Measurements from ENCODE around the gene RIT1.

DNA sequence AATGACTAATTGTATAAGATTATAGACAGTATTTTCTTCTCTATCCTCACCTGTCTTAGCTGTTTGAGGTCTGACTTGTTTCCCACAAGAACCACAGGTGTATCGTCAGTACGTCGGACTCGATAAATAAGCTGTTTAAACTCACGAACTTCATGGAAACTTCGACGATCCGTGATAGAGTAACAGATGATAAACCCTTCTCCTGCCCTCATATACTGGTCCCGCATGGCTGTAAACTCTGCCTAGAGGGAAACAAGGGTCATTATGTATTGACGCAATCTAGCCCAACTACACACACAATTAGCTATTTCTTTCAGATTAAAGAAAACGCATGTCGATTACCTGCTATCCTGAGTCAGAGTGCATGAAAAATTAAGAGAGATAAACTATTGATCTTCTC is 6.9 kb downstream of the RIT1 start:
- TF ChIP-seq CTCF (IDR thresholded peaks at IDR 0.05) (no peak), POLR2A (IDR thresholded peaks at IDR 0.05) (no peak)
